DMS53 treated with DMSO at 0.1 percent for 48 hours (cell line): Measurements from ENCODE around the gene PAK6.
A peak's percentile ranks its signal among the peaks of the same experiment; 100 is the strongest.

Experiments used
- DNase-seq: peaks from one replicate; lab custom pipeline; 2025; ENCODE audit not compliant: unreplicated experiment; lab: John Stamatoyannopoulos, UW

PAK6 gene

GRCh38 chr15:40309344-40309862, 70.5 kb downstream of the PAK6 start:
- DNase-seq = no peak

GRCh38 chr15:40310001-40310959, 71.4 kb downstream of the PAK6 start:
- DNase-seq = peak; percentile 8

GRCh38 chr15:40310993-40311392, 72.1 kb downstream of the PAK6 start:
- DNase-seq = no peak

- no peak for DNase-seq
Observed at GRCh38 chr15:40312370-40313158, 73.7 kb downstream of the PAK6 start.

GRCh38 chr15:40313531-40314398, 74.9 kb downstream of the PAK6 start:
- peak; percentile 32 for DNase-seq

- no peak for DNase-seq
Observed at GRCh38 chr15:40314723-40315276, 75.9 kb downstream of the PAK6 start.

GRCh38 chr15:40316931-40317330, 78.1 kb downstream of the PAK6 start:
- DNase-seq = no peak

GRCh38 chr15:40317580-40317979, 78.7 kb downstream of the PAK6 start:
- DNase-seq = no peak

- no peak for DNase-seq
Observed at GRCh38 chr15:40320409-40320808, 81.5 kb downstream of the PAK6 start.

- peak; percentile 42 for DNase-seq
Observed at GRCh38 chr15:40320931-40321371, 82.1 kb downstream of the PAK6 start.

- no peak for DNase-seq
Observed at GRCh38 chr15:40322531-40323238, 83.8 kb downstream of the PAK6 start.

- peak; percentile 84 for DNase-seq
Observed at GRCh38 chr15:40323239-40323952, 84.5 kb downstream of the PAK6 start, which contains the start of gene INAFM2. Gene INAFM2, plus strand, starts transcription at chr15:40323692. Its CDS starts 364 bp downstream, at chr15:40324056.

GRCh38 chr15:40323953-40324937, 85.4 kb downstream of the PAK6 start:
- DNase-seq = no peak

- DNase-seq = no peak
Observed at GRCh38 chr15:40325188-40325587, 86.3 kb downstream of the PAK6 start.

GRCh38 chr15:40325700-40326099, 86.8 kb downstream of the PAK6 start:
- no peak for DNase-seq
